NCI-H2081 treated with DMSO at 0.1 percent for 48 hours (cell line): ENCODE measurements around the gene LRP1B.

Source experiments
- DNase-seq: peaks from one replicate; lab custom pipeline; 2025; lab: John Stamatoyannopoulos, UW

LRP1B gene

DNA sequence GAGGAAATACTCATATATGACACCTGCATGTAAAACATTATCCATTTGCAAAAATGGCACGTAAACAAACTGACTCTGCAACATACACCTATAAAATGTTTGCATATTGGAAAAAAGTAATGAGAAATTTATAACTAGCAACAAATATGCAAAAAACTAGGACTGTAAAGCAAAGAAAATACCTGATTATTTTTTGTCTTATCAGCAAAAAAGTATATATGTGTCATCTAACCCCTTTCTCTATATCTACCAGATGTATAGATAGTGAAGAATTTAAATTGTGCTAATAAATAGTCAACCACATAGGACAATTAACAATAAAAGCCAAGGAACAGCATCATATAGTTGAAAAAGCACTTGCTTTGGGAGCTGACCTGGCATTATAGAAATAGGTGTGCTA, 543.8 kb downstream of the LRP1B start:
- no peak for DNase-seq

DNA sequence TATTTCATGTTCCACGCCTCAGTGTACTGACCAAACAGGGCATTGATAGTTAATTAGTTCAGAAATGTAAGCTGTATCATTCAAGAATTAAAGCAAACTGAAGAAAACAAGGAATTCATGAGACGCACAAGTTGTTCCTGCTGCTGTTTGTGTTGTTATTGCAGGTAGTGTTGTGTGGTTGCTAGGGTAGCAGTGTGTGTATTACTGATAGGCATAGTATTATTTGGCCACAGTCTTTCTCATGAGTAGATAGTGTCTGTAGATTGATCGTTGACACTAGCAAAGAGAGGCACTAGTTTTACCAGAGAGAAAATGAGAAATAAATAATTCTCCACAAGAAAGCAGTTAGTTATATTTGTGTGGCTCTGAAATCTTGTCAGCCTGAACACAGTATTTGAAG, 548.6 kb downstream of the LRP1B start:
- DNase-seq = no peak

DNA sequence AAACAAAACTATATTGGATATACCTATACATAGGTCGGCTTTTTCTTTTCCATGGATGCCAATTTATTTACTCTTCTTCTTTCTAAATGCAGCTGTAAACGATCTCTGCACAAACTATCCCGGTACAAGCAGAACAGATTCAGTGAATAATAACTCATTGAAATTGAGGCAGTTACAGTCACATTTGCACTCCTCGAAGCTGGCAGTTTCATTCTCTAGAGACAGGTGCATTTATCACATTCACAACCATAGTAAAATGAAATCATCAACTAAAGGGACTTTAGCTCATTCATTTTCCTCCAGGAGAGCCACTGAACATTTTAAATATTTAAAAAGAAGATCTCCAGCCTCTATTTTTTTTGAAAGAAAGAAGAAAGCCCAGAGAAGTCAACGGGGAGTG, 551.7 kb downstream of the LRP1B start:
- no peak for DNase-seq

DNA sequence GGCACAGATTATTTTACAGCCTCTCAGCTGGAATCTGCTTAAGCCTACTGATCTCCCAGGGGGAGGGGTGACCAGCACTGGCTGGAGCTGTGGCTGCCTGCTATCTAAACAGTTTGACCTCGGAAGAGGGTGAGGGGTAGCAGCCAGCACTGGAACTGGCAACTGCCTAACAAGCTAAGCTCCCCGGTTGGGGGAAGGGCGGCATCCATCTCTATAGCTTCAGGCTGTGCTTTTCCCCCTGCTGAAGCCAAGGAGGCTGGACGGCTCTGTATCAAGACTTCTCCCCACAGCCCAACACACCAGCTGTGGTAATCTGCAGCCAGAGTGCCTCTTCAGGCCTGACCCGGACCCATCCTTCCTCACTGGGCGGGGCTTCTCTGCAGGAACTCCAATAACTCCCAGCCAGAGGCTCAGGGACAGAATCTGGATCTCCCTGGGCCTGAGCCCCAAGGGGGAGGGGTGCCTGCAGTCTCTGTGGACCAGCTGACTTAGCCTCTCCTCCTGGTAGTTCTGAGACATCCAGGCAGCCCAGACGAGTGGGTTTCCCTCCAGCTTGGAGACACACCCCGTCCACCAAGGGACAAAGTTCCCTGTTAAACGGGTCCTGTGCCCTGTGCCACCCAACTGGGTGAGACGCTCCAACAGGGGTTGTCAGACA, 560.2 kb downstream of the LRP1B start:
- no peak for DNase-seq

DNA sequence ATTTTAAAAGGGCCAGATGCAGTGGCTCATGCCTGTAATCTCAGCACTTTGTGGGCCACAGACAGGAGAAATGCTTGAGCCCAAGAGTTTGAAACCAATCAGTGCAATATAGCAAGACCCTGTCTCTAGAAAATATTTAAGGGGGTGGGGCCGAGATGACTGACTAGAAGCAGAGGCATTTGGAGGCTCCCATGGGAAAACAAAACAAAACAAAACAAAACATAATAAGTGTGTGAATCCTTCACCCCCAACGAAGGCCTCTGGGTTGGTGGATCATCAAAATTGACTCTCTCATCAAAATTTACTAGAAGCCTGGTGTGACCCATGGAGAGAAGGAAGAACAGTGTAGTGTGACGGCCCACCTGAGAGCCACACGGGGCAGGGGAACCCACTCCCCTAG, 560.9 kb downstream of the LRP1B start:
- no peak for DNase-seq

DNA sequence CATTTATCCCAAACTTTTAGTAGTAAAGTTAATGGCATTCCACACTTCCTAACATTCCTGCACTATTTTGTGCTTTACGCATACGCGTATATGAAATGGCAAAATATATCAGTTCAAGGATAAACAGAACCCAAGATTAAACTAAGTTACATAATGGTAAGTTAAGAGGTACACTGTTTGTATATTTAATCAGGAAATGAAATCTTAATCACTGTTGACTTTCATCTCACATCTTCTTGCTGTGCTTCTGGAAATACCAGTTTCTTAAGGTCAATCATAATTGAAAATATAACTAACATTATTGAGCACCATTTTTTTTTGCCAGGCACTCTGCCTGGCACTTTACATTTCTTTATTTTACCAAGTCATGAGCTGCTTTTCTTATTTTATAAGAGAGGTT, 565.2 kb downstream of the LRP1B start:
- no peak for DNase-seq

DNA sequence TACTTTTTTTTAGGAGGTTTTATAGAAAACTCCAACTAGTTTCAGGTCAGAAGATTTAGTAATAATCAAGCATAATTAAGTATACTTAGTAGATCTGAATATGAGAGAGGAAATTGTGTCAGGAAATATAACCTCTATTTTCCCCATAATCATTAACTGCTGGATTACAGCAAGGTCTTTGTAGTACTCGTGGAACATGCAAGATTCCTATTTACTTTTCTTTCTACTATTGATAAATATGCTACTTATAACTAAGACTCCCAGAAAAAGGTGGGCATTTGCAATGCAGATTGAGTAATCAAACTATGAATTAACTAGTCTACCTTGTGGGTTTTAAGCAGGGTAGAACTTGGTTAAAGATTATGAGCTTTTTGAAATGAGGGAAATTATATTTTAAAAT, 570.1 kb downstream of the LRP1B start:
- DNase-seq = no peak

DNA sequence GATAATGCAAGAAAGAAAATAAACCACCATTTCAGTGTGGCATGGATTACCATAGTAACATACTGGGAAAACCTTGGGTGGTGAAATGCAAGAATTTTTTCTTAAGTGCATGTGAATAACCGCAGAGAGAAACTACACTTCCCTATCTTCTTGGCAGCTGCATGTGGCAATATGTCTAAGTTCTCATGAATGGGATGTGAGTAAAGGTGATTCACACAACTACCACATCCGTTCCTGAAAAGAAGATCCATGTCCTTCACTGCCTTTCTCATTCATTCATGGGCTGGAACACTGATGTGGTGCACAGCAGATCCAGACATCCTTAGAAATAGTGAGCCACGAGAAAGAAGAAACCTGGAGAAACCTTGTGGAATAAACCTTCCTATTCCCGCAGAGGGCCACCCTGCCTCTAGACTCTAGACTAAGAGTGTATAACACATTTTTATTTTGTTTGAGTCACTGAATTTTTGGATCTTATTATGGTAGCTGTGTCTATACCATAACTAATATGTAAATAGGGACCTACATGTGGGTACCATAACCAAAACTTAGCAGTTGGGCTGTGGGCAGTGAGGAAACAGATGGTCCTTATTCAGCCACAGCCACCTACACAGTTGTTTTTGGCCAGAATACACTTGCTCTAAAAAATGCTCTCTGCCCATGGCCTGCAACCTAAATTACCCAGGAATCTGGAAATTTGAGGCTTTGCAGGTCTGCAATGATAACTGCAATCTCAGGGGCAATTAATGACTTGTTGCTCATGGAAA, 573.3 kb downstream of the LRP1B start:
- no peak for DNase-seq

DNA sequence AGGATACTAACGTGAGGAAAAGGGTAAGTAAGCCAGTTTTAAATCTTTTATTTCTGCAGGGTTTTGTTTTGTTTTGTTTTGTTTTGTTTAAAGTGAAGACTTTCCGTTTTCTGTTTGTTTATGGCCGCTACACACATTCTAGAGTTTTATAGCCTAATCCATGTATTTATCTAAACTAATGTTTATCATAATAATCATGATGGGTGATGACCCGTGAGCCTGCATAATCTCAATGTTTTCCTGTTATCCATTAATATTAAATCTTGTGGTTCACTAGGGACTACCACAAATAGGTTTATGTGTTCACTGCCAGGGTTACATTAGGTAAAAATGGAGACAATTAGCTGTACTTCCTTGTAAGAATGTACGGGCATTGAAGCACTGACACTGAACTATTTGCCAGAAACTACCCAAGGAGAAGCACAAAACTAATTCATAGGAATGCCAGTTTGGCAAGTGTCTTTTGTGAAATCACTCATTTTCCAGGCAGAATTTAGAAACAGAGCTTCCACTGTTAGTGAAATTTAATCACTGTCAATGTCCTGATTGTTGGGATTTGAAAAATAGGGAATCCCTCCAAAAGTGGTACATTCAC, 574.8 kb downstream of the LRP1B start:
- no peak for DNase-seq

DNA sequence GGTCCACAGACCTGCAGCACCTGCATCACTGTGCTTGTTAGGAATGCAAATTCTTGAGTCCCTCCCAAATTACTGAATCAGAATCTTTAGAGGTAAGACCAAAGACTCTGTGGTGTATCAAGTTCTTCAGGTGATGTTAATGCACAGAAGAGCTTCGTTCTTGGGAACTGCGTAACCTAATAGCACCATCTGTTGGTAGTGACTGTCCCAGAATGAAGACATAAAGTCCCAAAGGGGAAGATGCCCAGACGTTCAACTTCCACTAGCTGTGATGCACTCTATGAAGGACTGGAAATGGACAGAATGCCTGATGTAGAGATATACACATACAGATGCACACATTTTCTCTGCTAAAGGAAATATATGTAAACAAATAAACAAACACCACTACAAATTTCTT, 576.0 kb downstream of the LRP1B start:
- no peak for DNase-seq

DNA sequence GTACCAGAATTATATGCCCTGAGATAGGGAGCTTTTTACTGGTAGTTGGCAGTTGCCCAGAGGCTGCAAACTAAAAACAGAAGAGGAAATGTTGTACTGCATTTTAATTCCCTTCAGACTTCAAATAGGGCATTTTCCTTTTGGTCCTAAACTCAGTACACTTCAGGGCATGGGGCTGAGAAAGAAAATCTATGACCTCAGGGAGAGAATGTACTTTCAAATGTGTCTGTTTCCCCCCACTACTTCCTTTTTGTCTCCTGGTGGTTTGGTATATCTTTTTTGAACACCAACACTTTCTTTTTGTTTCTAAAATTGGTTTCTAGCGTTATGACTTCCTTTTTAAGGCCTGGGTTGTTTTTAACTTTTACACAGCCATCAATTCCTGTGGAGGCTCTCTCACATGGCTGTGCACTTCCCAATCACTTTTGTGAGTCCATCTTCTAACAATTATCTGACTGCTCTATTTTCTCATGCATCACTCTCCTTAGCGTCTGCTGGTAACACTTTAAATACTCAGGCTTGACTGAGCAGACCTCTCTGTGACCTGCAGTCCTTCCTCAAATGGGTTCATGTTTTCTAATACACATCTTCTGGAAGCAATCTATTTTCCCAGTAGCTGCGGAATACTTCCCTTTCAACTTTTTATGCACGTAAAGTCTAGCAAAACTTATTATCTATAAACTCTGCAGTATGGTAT, 596.0 kb downstream of the LRP1B start:
- no peak for DNase-seq

DNA sequence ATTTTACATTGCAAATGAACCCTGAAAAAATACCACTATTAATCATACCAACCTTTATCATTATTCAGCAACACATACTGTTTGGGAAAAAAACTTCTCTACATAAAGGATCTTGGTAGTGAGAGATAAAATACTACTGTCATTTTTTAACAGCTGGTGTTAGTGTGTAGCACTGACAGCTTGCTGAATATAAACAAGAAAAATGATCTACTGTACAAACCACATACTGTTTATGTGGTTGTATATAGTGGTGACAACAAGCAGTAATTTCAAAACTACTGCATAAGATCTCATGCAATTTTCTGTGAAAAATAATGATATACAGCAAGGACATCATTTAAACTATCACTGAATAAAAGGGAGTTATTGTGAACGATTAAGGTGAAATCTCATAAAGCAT, 601.2 kb downstream of the LRP1B start:
- no peak for DNase-seq

DNA sequence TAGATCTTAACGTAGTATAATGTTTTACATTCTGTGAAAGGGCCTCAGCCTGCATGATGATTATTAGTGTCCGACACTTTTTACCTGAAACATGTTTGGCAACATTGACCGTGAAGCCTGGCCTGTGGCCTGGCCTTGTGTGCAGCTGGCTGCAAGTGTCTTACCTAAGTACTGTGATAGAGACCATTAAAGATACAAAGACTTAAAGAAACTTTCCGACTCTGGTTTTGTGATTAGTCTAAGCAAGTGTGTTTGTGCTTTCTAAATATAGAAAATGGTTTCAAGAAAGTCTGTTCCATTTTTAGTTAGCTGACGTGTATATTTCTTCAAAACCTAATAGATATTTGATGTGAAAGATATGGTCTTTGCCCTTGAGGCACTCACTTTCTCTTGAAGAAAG, 601.8 kb downstream of the LRP1B start:
- DNase-seq = no peak

DNA sequence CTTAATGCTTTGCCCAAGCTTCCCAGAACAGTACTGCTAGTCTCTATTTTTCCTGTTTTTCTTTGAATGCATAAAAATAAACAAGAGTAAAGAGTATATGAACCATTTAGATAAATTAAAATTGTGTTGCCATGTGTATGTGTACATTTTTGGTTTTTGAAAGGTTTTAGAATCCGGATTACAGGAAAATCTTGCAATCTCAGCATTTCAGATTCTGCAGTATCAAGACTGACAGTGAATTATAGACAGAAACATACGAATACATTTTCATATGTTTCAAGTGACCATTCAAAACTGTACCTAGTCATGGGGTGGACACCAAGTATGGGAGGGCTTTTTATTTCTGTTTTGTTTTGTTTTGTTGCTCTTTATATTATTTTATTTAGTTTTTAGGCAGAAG, 604.1 kb downstream of the LRP1B start:
- no peak for DNase-seq

DNA sequence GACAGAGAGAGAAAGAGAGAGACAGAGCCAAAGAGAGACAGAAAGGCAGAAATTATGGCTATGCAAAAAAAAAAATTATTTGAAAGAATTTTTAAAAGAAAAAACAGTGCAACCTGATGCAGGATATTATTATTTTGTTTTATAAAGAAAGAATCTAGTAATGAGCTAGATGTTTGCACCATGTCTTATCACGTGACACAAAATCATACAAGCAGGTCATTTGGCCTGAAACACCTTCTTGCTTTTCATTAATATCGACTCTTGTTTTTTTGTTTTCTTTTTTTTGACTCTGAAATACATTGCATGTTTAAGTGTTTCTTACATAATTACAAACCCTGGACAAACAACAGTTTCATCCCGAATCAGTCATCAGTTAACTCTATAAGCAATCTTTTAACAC, 606.0 kb downstream of the LRP1B start:
- no peak for DNase-seq

DNA sequence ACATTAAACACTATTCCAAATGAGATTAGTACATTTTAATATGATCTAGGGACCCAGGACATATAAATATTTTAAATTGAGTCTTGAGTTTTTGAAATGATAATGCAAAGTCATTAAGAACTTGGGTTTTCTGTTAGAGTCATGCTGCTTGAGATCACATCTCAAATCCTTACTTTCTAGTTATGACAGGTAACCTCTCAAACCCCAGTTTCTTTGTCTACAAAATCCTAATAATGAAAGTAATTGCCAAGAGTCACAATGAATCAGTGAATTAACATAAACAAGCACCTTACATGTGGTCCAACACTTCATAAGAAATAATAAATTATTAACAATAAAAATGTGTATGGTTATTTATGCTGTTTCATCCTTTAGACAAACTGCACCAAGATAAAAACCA, 607.6 kb downstream of the LRP1B start:
- DNase-seq = no peak

DNA sequence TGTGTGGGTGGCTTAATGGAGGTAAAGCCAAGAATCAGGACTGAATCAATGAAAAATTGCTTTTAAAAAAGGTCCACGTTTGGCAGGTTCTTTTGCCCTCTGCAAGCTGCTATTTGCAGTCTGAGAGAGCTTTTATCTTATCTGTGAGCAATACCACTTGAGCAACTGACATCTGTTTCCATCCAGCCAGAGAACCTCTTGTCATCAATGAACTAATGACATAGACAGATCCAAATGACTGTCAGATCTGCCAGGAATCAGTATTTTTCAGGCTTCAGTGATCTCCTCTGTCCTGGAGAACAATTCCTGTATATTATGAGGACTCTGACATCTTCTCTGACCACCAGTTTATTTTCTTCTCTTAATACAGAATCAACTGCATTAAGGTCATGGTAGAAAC, 608.1 kb downstream of the LRP1B start:
- no peak for DNase-seq

DNA sequence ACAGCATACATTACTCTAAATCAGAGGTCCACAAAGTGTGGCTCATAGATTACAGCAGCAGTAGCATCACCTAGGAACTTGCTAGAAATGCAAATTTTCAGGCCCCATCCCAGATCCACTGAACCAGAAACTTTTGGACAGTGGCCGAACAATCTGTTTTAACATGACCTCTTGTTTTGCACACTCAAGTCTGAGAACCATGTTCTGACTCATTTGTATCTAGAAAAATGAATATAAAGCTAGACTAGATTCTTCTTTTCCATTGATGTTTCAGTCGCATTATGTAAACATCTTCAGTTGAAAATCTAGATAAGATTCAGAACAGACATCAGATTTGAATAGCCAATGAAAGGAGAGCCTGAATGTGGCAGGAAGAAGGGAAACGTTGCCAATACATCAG, 608.8 kb downstream of the LRP1B start:
- no peak for DNase-seq

DNA sequence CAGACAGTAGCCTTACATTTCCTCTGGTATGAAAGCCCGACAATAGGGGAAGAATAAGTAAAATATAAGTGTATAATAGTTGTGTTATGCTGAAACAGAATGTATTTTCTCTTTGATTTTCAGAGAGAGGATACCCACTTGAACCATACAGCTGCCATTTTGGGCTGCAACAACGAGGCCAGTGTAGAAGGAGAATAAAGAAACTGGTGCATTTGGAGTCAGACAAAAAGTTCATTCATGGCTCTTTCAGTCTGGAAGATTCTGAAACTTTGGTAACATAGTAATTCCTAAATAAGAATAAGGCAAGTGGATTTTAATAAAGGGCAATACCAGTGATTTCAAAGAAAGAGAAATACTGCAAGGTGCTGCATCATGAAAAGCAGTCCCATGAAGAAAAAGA, 610.9 kb downstream of the LRP1B start:
- DNase-seq = no peak

DNA sequence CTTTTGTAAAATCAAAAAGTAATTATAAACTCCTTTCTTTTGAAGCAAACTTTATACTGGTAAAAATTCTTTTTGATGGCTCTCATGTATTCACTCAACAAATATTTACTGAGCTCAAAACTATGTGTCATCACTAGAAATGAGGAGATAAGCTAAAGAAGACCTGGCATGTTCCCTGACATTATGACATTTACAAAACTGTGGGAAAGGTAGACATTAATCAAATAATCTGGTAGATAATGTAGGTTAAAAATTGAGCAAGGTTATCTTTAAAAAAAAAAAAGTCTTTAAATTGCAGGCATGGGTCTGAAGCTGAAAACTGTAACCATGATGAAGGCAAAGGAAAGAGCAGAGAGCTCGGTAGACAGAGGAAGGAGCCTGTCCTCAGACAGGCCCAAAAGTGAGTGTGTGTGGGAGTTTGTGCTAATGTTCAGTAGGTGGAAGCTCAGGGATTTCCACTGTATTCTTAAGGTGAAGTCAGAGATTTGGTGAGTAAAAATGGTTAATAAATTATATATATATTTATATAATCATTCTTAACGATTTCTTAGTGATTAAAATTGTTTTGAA, 612.9 kb downstream of the LRP1B start:
- DNase-seq = no peak

DNA sequence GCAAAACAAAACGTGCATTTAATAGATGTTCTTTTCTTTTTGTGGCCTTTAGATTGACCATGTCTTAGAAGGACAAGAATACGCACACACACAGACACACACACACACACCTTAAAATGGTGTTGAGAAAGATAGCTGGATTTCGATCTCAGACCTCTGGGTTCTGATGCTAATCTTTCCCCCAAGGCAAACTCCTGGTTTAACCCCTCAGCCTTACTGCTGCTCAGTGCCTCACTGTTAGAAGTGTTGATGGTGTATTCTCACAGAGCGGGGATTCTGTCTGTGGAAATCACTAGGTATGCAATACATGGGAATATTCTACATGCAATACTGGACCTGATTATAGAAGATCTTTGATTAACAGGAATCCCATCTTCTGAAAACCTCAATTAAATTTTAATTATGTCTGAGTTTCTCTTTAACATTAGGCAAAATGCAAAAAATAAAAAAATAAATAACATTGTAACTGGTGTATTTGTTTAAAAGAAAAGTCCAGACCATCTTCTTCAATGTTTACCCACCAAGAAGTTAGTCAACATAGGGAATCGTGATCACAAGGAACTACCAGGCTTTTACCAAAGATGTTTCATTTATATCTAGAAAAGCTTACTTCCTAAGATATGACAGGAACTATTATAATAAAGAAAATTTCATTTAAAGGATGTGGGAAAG, 613.5 kb downstream of the LRP1B start:
- DNase-seq = no peak

DNA sequence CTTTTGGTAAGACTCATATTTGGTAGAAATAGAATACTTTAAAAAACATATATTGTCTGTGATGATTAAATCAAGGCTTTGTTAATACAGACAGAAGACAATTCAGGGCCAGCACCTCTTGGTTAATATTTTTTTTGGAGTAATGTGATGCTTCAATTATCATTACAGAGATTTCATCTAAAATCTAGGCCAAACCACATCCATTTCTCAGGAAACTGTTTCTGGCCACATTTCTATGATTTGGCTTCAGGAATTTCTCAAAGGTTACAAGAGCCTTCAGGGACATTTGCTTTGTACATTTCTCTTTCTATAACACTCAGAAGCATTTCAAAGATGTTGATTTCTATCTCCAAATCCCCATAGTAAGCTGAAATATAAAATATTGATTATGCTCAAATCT, 614.9 kb downstream of the LRP1B start:
- no peak for DNase-seq
